ENCODE data around the gene RGL1. TPM values are rescaled to one million over a fixed set of nuclear protein-coding genes. Genes with fewer than 3 reads are reported as not detected.
A peak's percentile ranks its signal among the peaks of the same experiment; 100 is the strongest.

The RGL1 gene
- total RNA-seq, 1 donor from 2014 or later = 34.0 TPM

DNA sequence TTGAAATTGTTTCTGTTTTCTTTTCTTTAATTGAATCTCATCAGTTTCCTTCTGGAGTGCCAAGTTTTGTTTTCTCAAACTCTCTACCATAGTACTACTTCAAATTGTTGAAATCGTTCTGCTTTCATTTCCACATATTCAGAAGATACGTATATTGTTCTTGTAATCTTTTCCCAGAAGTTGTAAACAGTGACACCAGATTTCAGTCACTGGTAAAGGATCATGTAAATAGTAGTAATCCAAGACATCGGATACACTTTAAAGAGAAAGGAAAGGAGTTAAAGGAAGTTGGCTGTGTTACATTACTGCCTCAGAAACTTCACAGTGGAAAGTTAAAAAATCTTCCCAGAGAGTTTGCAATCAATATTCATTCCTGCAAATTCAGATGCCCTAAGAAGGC is 67.5 kb downstream of the RGL1 start:
- H3K4me1 Mint-ChIP-seq = peaks cover 70% of the 10 kb centered on the region
- no peaks in the 10 kb centered on the region for H3K9me3 Mint-ChIP-seq
- no peaks in the 10 kb centered on the region for H3K27me3 Mint-ChIP-seq (ENCODE audit: low read depth)
- H3K36me3 Mint-ChIP-seq = peaks cover 8% of the 10 kb centered on the region
- peak overlapping the region; percentile 92 for H3K27ac Mint-ChIP-seq
- H3K4me3 Mint-ChIP-seq = no peak overlapping the region
- TF ChIP-seq, protein P1, sequence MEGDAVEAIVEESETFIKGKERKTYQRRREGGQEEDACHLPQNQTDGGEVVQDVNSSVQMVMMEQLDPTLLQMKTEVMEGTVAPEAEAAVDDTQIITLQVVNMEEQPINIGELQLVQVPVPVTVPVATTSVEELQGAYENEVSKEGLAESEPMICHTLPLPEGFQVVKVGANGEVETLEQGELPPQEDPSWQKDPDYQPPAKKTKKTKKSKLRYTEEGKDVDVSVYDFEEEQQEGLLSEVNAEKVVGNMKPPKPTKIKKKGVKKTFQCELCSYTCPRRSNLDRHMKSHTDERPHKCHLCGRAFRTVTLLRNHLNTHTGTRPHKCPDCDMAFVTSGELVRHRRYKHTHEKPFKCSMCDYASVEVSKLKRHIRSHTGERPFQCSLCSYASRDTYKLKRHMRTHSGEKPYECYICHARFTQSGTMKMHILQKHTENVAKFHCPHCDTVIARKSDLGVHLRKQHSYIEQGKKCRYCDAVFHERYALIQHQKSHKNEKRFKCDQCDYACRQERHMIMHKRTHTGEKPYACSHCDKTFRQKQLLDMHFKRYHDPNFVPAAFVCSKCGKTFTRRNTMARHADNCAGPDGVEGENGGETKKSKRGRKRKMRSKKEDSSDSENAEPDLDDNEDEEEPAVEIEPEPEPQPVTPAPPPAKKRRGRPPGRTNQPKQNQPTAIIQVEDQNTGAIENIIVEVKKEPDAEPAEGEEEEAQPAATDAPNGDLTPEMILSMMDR (IDR thresholded peaks at IDR 0.05; ENCODE audit: unreplicated experiment) = no peak
- DNase-seq (ENCODE audit: low spot score in 2 of 2, unreplicated experiment in 2 of 2) = no peak

GRCh38 chr1:183873642-183874041 is 68.7 kb downstream of the RGL1 start:
- H3K4me1 Mint-ChIP-seq = peaks cover 77% of the 10 kb centered on the region

DNA sequence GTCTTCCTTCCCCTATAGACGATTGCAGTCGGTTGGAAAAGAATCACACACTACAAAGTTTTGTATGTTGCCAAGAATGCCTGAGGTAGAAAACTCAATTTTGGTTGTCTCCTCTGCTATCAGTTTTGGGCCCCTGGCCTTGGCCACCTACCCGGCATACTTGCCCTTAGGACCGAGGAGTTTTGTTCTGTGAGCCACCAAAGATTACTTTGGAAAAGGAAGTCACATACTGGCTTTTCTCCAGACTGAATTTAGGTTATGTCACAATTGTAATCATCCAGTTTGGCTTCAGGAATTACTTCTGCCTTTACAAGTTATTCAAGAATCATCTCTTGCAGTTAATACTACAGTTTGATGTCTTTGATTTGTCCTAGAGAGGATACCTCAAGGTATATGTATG is 71.4 kb downstream of the RGL1 start:
- no peaks in the 10 kb centered on the region for H3K36me3 Mint-ChIP-seq
- no peak for DNase-seq (ENCODE audit: low spot score in 2 of 2, unreplicated experiment in 2 of 2)
- H3K9me3 Mint-ChIP-seq = no peaks in the 10 kb centered on the region
- TF ChIP-seq, protein P1 (IDR thresholded peaks at IDR 0.05; ENCODE audit: unreplicated experiment) = no peak
- no peaks in the 10 kb centered on the region for H3K27me3 Mint-ChIP-seq (ENCODE audit: low read depth)
- H3K4me3 Mint-ChIP-seq = no peak overlapping the region
- H3K4me1 Mint-ChIP-seq = peaks cover 83% of the 10 kb centered on the region
- H3K27ac Mint-ChIP-seq = peak overlapping the region; percentile 80

More at GRCh38 chr1:183873642-183874041, 68.7 kb downstream of the RGL1 start:
- DNase-seq (ENCODE audit: low spot score in 2 of 2, unreplicated experiment in 2 of 2) = no peak
- H3K4me3 Mint-ChIP-seq = no peak overlapping the region
- peak overlapping the region; percentile 92 for H3K27ac Mint-ChIP-seq
- H3K9me3 Mint-ChIP-seq = no peaks in the 10 kb centered on the region
- H3K36me3 Mint-ChIP-seq = peaks cover 5% of the 10 kb centered on the region
- TF ChIP-seq, protein P1 (IDR thresholded peaks at IDR 0.05; ENCODE audit: unreplicated experiment) = no peak
- H3K27me3 Mint-ChIP-seq (ENCODE audit: low read depth) = no peaks in the 10 kb centered on the region

- H3K27me3 Mint-ChIP-seq (ENCODE audit: low read depth) = no peaks in the 10 kb centered on the region
Measured at GRCh38 chr1:183877053-183877720, 72.3 kb downstream of the RGL1 start.

DNA sequence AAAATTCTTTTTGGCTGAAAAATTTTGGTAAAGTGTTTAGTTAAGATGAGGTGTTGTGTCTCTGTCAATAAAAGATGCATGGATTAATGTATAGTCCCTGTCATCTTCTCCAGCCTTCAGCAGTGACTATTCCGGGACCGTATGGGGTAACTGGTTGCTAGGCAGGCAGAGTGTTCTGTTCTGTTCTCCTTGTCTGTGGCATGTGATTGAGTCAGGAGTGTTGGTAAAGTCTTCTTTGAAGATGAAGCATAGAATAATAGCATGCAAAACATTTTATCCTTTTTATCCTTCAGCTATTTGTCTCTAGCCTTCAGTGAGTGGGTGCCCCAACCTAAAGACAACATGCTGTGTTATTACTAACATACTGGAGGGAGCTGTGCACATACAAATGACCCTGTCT is 74.6 kb downstream of the RGL1 start:
- Mint-ChIP-seq H3K27me3 (ENCODE audit: low read depth) (no peaks in the 10 kb centered on the region), H3K9me3 (no peaks in the 10 kb centered on the region), H3K4me1 (peaks cover 84% of the 10 kb centered on the region), H3K4me3 (no peak overlapping the region), H3K27ac (peak overlapping the region; percentile 91), H3K36me3 (peaks cover 10% of the 10 kb centered on the region)
- TF ChIP-seq, protein P1 (IDR thresholded peaks at IDR 0.05; ENCODE audit: unreplicated experiment) = no peak
- no peak for DNase-seq (ENCODE audit: low spot score in 2 of 2, unreplicated experiment in 2 of 2)

More at GRCh38 chr1:183877053-183877720, 72.3 kb downstream of the RGL1 start:
- no peak overlapping the region for H3K4me3 Mint-ChIP-seq
- no peak for DNase-seq (ENCODE audit: low spot score in 2 of 2, unreplicated experiment in 2 of 2)
- no peaks in the 10 kb centered on the region for H3K9me3 Mint-ChIP-seq
- H3K36me3 Mint-ChIP-seq = no peaks in the 10 kb centered on the region
- peak overlapping the region; percentile 80 for H3K27ac Mint-ChIP-seq
- H3K4me1 Mint-ChIP-seq = peaks cover 84% of the 10 kb centered on the region
- TF ChIP-seq, protein P1 (IDR thresholded peaks at IDR 0.05; ENCODE audit: unreplicated experiment) = no peak
